Neural progenitor cell (in vitro differentiated cells): Measurements from ENCODE around the gene RAD51B. TPM values are rescaled to one million over a fixed set of nuclear protein-coding genes. Genes with fewer than 3 reads are reported as not detected.

Source experiments
- DNase-seq: peaks from one replicate; pipeline ENCODE4 v3.0.0-alpha.2; 2016; ENCODE audit warnings: low spot score
- H2AFZ ChIP-seq: fragments of 200-600 bp; sonication (generic); replicated peaks from 2 replicates; pipeline ENCODE4 v1.6.1; 2016; ENCODE audit warnings: antibody characterized with exemption
- H3F3A ChIP-seq: fragments of 200-600 bp; sonication (generic); 2 replicates; pipeline ENCODE4 v1.6.1; 2016; ENCODE audit warnings: antibody characterized with exemption, low read depth
- H3K27ac ChIP-seq: fragments of 200-600 bp; sonication (generic); 2 replicates; pipeline ENCODE4 v1.5.1; 2016; ENCODE audit warnings: mild to moderate bottlenecking
- H3K27me3 ChIP-seq: fragments of 200-600 bp; sonication (generic); 2 replicates; pipeline ENCODE4 v1.6.1; 2016; ENCODE audit warnings: mild to moderate bottlenecking, moderate library complexity
- H3K36me3 ChIP-seq: fragments of 200-600 bp; sonication (generic); 2 replicates; pipeline ENCODE4 v1.5.1; 2016
- H3K4me1 ChIP-seq: fragments of 200-600 bp; sonication (generic); 2 replicates; pipeline ENCODE4 v1.6.1; 2016; ENCODE audit warnings: mixed run types
- H3K4me2 ChIP-seq: fragments of 200-600 bp; sonication (generic); 2 replicates; pipeline ENCODE4 v1.6.1; 2016
- H3K4me3 ChIP-seq: fragments of 200-600 bp; sonication (generic); 2 replicates; pipeline ENCODE4 v1.5.1; 2016
- H3K79me2 ChIP-seq: fragments of 200-600 bp; sonication (generic); 2 replicates; pipeline ENCODE4 v1.6.1; 2016; ENCODE audit warnings: low read depth
- H3K9ac ChIP-seq: fragments of 200-600 bp; sonication (generic); 2 replicates; pipeline ENCODE4 v1.6.1; 2016
- H3K9me3 ChIP-seq: fragments of 200-600 bp; sonication (generic); 2 replicates; pipeline ENCODE4 v1.5.1; 2016; ENCODE audit warnings: low read depth
- H4K20me1 ChIP-seq: fragments of 200-600 bp; sonication (generic); 2 replicates; pipeline ENCODE4 v1.6.1; 2016; ENCODE audit warnings: low read depth
- H3K27ac Mint-ChIP-seq: 3 replicates; pipeline ENCODE4 v1.8.0; 2021; ENCODE audit warnings: mixed read lengths
- H3K27me3 Mint-ChIP-seq: 2 replicates; pipeline ENCODE4 v1.8.0; 2022; ENCODE audit warnings: low read depth, mild to moderate bottlenecking, inconsistent platforms, moderate library complexity, mixed read lengths; ENCODE audit not compliant: insufficient read depth
- H3K36me3 Mint-ChIP-seq: 3 replicates; pipeline ENCODE4 v1.8.0; 2021; ENCODE audit warnings: mixed read lengths
- H3K4me1 Mint-ChIP-seq: 3 replicates; pipeline ENCODE4 v1.8.0; 2021; ENCODE audit warnings: mixed read lengths
- H3K4me3 Mint-ChIP-seq: 3 replicates; pipeline ENCODE4 v1.8.0; 2021; ENCODE audit warnings: mild to moderate bottlenecking, moderate library complexity, mixed read lengths
- H3K9me3 Mint-ChIP-seq: 3 replicates; pipeline ENCODE4 v1.8.0; 2020; ENCODE audit warnings: mixed read lengths
- CTCF ChIP-seq: fragments of 200-600 bp; sonication (generic); IDR thresholded peaks from 2 replicates; pipeline ENCODE4 v1.5.1; 2017; ENCODE audit warnings: antibody characterized with exemption, mild to moderate bottlenecking
- EZH2 ChIP-seq: fragments of 200-600 bp; sonication (generic); IDR thresholded peaks from 2 replicates; pipeline ENCODE4 v1.6.1; 2017; ENCODE audit warnings: antibody characterized with exemption, mild to moderate bottlenecking, moderate library complexity
- EZH2phosphoT487 ChIP-seq: fragments of 200-600 bp; sonication (generic); IDR thresholded peaks from 2 replicates; pipeline ENCODE4 v1.6.1; 2017; ENCODE audit warnings: antibody characterized with exemption
- total RNA-seq: library from RNA; depleted of rRNA; stranded (reverse); fragments of >200 nt; gene quantifications from 2 replicates; pipeline ENCODE4 v1.2.3, GENCODE V29; 2015; ENCODE audit warnings: low replicate concordance

Gene RAD51B
- total RNA-seq, 1 donor from 2014 or later, result 50.5 TPM

GRCh38 chr14:68690089-68690958 is 870.7 kb downstream of the RAD51B start:
- Histone ChIP-seq H3K4me1 (peaks cover 44% of the 10 kb centered on the region), H3K4me2 (no peak overlapping the region), H3K9me3 (no peaks in the 10 kb centered on the region), H2AFZ (no peak overlapping the region), H3K4me3 (no peak overlapping the region), H3K36me3 (no peaks in the 10 kb centered on the region), H3K27me3 (no peaks in the 10 kb centered on the region), H4K20me1 (no peaks in the 10 kb centered on the region), H3F3A (peaks cover 24% of the 10 kb centered on the region), H3K27ac (no peak overlapping the region), H3K79me2 (no peaks in the 10 kb centered on the region), H3K9ac (no peak overlapping the region)
- Mint-ChIP-seq H3K36me3 (peaks cover 4% of the 10 kb centered on the region), H3K27ac (peak overlapping the region; percentile 99), H3K4me3 (peak overlapping the region; percentile 78), H3K4me1 (peaks cover 91% of the 10 kb centered on the region), H3K9me3 (peaks cover 7% of the 10 kb centered on the region), H3K27me3 (peaks cover 25% of the 10 kb centered on the region)
- TF ChIP-seq EZH2, result no peak
- no peak for TF ChIP-seq CTCF
- TF ChIP-seq EZH2phosphoT487, result no peak
- DNase-seq, result peak; percentile 23

- Histone ChIP-seq H3K9ac (no peak overlapping the region), H3K4me2 (peak overlapping the region; percentile 50), H3K4me3 (no peak overlapping the region), H3K9me3 (no peaks in the 10 kb centered on the region), H3K79me2 (no peaks in the 10 kb centered on the region), H3K27ac (no peak overlapping the region), H2AFZ (no peak overlapping the region), H3K4me1 (peaks cover 44% of the 10 kb centered on the region), H3K27me3 (no peaks in the 10 kb centered on the region), H3F3A (peaks cover 24% of the 10 kb centered on the region), H3K36me3 (no peaks in the 10 kb centered on the region), H4K20me1 (no peaks in the 10 kb centered on the region)
- TF ChIP-seq CTCF (no peak), EZH2 (no peak), EZH2phosphoT487 (no peak)
- H3K36me3 Mint-ChIP-seq, result peaks cover 4% of the 10 kb centered on the region
- H3K9me3 Mint-ChIP-seq, result peaks cover 7% of the 10 kb centered on the region
- H3K27me3 Mint-ChIP-seq, result peaks cover 20% of the 10 kb centered on the region
- H3K4me3 Mint-ChIP-seq, result peak overlapping the region; percentile 78
- peaks cover 84% of the 10 kb centered on the region for H3K4me1 Mint-ChIP-seq
- DNase-seq, result peak; percentile 93
- peak overlapping the region; percentile 99 for H3K27ac Mint-ChIP-seq
These were observed 871.6 kb downstream of the RAD51B start for GRCh38 chr14:68691031-68691791.

- peaks cover 24% of the 10 kb centered on the region for H3F3A ChIP-seq
- no peaks in the 10 kb centered on the region for H4K20me1 ChIP-seq
- Mint-ChIP-seq H3K9me3 (peaks cover 4% of the 10 kb centered on the region), H3K27ac (peak overlapping the region; percentile 99), H3K4me3 (peak overlapping the region; percentile 78), H3K36me3 (peaks cover 2% of the 10 kb centered on the region), H3K27me3 (peaks cover 20% of the 10 kb centered on the region), H3K4me1 (peaks cover 80% of the 10 kb centered on the region)
- no peaks in the 10 kb centered on the region for H3K79me2 ChIP-seq
- no peak for TF ChIP-seq EZH2
- TF ChIP-seq EZH2phosphoT487, result no peak
- TF ChIP-seq CTCF, result no peak
- H3K4me1 ChIP-seq, result peaks cover 44% of the 10 kb centered on the region
- no peaks in the 10 kb centered on the region for H3K27me3 ChIP-seq
- no peak overlapping the region for H3K27ac ChIP-seq
- H2AFZ ChIP-seq, result no peak overlapping the region
- no peak overlapping the region for H3K9ac ChIP-seq
- no peak overlapping the region for H3K4me3 ChIP-seq
- peak overlapping the region; percentile 50 for H3K4me2 ChIP-seq
- H3K9me3 ChIP-seq, result no peaks in the 10 kb centered on the region
- DNase-seq, result peak; percentile 20
- H3K36me3 ChIP-seq, result no peaks in the 10 kb centered on the region
These were observed 872.2 kb downstream of the RAD51B start for GRCh38 chr14:68691792-68692118.
